Liver (tissue), 3 donors: ENCODE measurements around the gene OLIG1.

Experiments used
- EGR1 ChIP-seq, 2 donors: IDR thresholded peaks; 2 replicates each; pipeline ENCODE4 v1.6.1; 2016 to 2018; ENCODE audit warnings: antibody characterized with exemption in 2 of 2, low read depth in 2 of 2
- FOXA1 ChIP-seq: IDR thresholded peaks from 2 replicates; pipeline ENCODE4 v1.6.1; 2016; ENCODE audit warnings: antibody characterized with exemption
- GABPA ChIP-seq, 2 donors: IDR thresholded peaks in 1 of 2; conservative IDR thresholded peaks in 1 of 2; 2 replicates each; pipeline ENCODE4 v1.6.1; 2016; ENCODE audit warnings: antibody characterized with exemption in 2 of 2, mild to moderate bottlenecking in 1 of 2, moderate library complexity in 1 of 2
- HNF4G ChIP-seq: IDR thresholded peaks from 2 replicates; pipeline ENCODE4 v1.6.1; 2016; ENCODE audit warnings: antibody characterized with exemption
- JUND ChIP-seq, 2 donors: IDR thresholded peaks; 2 replicates each; pipeline ENCODE4 v1.6.1; 2016; ENCODE audit warnings: antibody characterized with exemption in 2 of 2
- RAD21 ChIP-seq, 2 donors: IDR thresholded peaks; 2 replicates each; pipeline ENCODE4 v1.6.1; 2016; ENCODE audit warnings: antibody characterized with exemption in 2 of 2, mild to moderate bottlenecking in 2 of 2
- SP1 ChIP-seq: IDR thresholded peaks from 2 replicates; pipeline ENCODE4 v1.6.1; 2018; ENCODE audit warnings: antibody characterized with exemption, mild to moderate bottlenecking
- TAF1 ChIP-seq: conservative IDR thresholded peaks from 2 replicates; pipeline ENCODE4 v1.6.1; 2016; ENCODE audit warnings: antibody characterized with exemption, mild to moderate bottlenecking
- YY1 ChIP-seq: IDR thresholded peaks from 2 replicates; pipeline ENCODE4 v1.6.1; 2016; ENCODE audit warnings: antibody characterized with exemption, mild to moderate bottlenecking
- TF ChIP-seq, protein P1 (sequence below): fragments of 150-350 bp; IDR thresholded peaks from 2 replicates; pipeline ENCODE4 v1.5.1; 2017; ENCODE audit warnings: improper control_type of control experiment, low read depth, low read length; ENCODE audit not compliant: missing input control
- TF ChIP-seq, protein P2 (sequence below): IDR thresholded peaks from 2 replicates; pipeline ENCODE4 v1.6.1; 2016; ENCODE audit warnings: antibody characterized with exemption
- TF ChIP-seq, protein P3 (sequence below): IDR thresholded peaks from 2 replicates; pipeline ENCODE4 v1.6.1; 2016; ENCODE audit warnings: antibody characterized with exemption
- TF ChIP-seq, protein P4 (sequence below): IDR thresholded peaks from 2 replicates; pipeline ENCODE4 v1.6.1; 2016; ENCODE audit warnings: antibody characterized with exemption, mild to moderate bottlenecking
- donor health status: healthy.
- donor health status: healthy.

DNA sequence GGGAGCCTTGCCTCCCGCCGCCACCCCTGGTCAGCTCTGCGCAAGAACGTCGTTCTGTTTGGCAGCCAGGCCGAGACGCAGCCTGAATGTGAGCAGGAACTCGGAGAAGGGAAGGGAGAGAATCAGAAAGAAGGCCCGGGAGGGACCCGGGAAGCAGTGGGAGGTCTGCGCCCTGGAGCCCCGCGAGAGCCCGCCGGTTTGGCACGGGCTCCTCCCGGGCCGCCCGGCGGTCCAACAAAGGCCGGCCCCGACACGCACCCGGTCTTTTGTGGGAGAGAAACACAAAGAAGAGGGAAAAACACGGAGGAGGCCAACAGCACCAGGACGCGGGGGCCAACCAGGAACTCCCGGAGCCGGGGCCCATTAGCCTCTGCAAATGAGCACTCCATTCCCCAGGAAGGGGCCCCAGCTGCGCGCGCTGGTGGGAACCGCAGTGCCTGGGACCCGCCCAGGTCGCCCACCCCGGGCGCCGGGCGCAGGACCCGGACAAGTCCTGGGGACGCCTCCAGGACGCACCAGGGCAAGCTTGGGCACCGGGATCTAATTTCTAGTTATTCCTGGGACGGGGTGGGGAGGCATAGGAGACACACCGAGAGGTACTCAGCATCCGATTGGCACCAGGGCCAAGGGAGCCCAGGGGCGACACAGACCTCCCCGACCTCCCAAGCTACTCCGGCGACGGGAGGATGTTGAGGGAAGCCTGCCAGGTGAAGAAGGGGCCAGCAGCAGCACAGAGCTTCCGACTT, 46.9 kb upstream of the OLIG1 start:
- no peak for TF ChIP-seq TAF1
- no peak for TF ChIP-seq YY1
- TF ChIP-seq SP1 = no peak
- TF ChIP-seq, protein P1, sequence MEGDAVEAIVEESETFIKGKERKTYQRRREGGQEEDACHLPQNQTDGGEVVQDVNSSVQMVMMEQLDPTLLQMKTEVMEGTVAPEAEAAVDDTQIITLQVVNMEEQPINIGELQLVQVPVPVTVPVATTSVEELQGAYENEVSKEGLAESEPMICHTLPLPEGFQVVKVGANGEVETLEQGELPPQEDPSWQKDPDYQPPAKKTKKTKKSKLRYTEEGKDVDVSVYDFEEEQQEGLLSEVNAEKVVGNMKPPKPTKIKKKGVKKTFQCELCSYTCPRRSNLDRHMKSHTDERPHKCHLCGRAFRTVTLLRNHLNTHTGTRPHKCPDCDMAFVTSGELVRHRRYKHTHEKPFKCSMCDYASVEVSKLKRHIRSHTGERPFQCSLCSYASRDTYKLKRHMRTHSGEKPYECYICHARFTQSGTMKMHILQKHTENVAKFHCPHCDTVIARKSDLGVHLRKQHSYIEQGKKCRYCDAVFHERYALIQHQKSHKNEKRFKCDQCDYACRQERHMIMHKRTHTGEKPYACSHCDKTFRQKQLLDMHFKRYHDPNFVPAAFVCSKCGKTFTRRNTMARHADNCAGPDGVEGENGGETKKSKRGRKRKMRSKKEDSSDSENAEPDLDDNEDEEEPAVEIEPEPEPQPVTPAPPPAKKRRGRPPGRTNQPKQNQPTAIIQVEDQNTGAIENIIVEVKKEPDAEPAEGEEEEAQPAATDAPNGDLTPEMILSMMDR = no peak
- TF ChIP-seq, protein P2, sequence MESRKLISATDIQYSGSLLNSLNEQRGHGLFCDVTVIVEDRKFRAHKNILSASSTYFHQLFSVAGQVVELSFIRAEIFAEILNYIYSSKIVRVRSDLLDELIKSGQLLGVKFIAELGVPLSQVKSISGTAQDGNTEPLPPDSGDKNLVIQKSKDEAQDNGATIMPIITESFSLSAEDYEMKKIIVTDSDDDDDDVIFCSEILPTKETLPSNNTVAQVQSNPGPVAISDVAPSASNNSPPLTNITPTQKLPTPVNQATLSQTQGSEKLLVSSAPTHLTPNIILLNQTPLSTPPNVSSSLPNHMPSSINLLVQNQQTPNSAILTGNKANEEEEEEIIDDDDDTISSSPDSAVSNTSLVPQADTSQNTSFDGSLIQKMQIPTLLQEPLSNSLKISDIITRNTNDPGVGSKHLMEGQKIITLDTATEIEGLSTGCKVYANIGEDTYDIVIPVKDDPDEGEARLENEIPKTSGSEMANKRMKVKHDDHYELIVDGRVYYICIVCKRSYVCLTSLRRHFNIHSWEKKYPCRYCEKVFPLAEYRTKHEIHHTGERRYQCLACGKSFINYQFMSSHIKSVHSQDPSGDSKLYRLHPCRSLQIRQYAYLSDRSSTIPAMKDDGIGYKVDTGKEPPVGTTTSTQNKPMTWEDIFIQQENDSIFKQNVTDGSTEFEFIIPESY = no peak
- TF ChIP-seq FOXA1 = no peak
- TF ChIP-seq, protein P3, sequence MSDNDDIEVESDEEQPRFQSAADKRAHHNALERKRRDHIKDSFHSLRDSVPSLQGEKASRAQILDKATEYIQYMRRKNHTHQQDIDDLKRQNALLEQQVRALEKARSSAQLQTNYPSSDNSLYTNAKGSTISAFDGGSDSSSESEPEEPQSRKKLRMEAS = no peak
- TF ChIP-seq JUND (IDR thresholded peaks at IDR 0.05) = no peak
- TF ChIP-seq HNF4G = no peak
- TF ChIP-seq, protein P4, sequence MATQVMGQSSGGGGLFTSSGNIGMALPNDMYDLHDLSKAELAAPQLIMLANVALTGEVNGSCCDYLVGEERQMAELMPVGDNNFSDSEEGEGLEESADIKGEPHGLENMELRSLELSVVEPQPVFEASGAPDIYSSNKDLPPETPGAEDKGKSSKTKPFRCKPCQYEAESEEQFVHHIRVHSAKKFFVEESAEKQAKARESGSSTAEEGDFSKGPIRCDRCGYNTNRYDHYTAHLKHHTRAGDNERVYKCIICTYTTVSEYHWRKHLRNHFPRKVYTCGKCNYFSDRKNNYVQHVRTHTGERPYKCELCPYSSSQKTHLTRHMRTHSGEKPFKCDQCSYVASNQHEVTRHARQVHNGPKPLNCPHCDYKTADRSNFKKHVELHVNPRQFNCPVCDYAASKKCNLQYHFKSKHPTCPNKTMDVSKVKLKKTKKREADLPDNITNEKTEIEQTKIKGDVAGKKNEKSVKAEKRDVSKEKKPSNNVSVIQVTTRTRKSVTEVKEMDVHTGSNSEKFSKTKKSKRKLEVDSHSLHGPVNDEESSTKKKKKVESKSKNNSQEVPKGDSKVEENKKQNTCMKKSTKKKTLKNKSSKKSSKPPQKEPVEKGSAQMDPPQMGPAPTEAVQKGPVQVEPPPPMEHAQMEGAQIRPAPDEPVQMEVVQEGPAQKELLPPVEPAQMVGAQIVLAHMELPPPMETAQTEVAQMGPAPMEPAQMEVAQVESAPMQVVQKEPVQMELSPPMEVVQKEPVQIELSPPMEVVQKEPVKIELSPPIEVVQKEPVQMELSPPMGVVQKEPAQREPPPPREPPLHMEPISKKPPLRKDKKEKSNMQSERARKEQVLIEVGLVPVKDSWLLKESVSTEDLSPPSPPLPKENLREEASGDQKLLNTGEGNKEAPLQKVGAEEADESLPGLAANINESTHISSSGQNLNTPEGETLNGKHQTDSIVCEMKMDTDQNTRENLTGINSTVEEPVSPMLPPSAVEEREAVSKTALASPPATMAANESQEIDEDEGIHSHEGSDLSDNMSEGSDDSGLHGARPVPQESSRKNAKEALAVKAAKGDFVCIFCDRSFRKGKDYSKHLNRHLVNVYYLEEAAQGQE = no peak
- no peak for TF ChIP-seq GABPA (IDR thresholded peaks at IDR 0.05 in 1 of 2, conservative IDR thresholded peaks at IDR 0.05 in 1 of 2)
- no peak for TF ChIP-seq RAD21 (IDR thresholded peaks at IDR 0.05)
- TF ChIP-seq EGR1 (IDR thresholded peaks at IDR 0.05; ENCODE audit: low read depth in 2 of 2) = no peak
